ENCODE data around the gene TRIL. TPM values are rescaled to one million over a fixed set of nuclear protein-coding genes. Genes with fewer than 3 reads are reported as not detected.

TRIL gene
- total RNA-seq, 4 donors from 2014 or later, result 1.4 to 6.5 (median 2.1) TPM

DNA sequence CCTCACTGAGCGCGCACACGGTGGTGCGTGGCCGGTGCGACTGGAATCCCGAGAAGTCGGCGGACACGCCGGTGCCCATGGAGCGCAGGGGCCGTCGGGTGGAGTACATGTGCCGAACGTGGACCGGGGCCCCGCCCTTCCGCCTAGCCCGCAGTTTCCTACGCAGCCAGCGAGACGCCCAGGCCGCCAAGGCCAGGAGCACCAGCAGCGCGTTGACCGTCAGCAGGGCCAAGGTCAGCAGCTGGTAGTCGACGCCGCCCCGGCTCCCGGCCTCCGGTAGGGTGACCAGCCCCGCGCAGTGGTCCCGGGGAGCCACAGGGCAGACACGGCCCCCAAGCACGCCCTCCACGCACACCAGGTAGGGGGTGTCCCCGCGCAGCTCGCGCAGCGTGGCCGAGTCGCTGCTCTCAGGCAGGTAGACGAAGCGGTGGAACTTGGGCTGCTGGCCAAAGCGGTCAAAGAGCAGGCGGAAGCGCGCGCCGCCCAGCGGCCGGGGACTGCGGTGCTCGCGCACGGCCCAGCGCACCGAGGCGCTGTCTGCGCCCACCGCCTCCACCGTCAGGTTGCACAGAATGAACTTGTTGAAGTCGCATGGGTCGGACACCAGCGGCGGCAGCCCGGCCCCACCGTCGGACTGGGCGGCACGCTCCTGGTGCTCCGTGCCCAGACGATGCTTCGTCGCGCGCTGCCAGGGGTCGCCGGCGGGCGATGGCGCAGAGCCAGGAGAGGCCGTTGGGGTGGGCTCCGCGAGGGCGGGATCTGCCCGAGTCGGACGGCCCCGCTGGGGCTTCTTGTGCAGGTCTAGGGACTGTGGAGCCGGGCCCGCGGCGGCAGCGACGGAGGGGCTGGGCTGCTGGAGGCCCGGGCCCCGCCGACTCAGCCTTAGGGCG, 2.2 kb downstream of the TRIL start:
- Histone ChIP-seq H3K4me3 (peak overlapping the region; percentile 47 to 73 (median 61)), H3K27me3 (peaks cover 0 to 42% (median 0%) of the 10 kb centered on the region in 4 donors), H3K36me3 (no peaks in the 10 kb centered on the region), H3K9me3 (no peaks in the 10 kb centered on the region), H3K4me1 (peaks cover 24 to 74% (median 40%) of the 10 kb centered on the region in 3 donors), H3K27ac (peak overlapping the region; percentile 84 to 91 (median 88))
- DNase-seq, result no peak
- TF ChIP-seq, protein P1, sequence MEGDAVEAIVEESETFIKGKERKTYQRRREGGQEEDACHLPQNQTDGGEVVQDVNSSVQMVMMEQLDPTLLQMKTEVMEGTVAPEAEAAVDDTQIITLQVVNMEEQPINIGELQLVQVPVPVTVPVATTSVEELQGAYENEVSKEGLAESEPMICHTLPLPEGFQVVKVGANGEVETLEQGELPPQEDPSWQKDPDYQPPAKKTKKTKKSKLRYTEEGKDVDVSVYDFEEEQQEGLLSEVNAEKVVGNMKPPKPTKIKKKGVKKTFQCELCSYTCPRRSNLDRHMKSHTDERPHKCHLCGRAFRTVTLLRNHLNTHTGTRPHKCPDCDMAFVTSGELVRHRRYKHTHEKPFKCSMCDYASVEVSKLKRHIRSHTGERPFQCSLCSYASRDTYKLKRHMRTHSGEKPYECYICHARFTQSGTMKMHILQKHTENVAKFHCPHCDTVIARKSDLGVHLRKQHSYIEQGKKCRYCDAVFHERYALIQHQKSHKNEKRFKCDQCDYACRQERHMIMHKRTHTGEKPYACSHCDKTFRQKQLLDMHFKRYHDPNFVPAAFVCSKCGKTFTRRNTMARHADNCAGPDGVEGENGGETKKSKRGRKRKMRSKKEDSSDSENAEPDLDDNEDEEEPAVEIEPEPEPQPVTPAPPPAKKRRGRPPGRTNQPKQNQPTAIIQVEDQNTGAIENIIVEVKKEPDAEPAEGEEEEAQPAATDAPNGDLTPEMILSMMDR (IDR thresholded peaks at IDR 0.05), result peak; percentile 31 to 89 (median 80)
- TF ChIP-seq POLR2A (IDR thresholded peaks at IDR 0.05), result no peak
- WGBS, 2 donors, result 3 to 26% methylated on average over 6 to 25 of the region's 104 CpGs
- intact Hi-C loops (cut with DNase I), result loop anchor here (10.0 kb wide), 1 partner anchor 149 kb away; no protein-coding TSS in a partner anchor

DNA sequence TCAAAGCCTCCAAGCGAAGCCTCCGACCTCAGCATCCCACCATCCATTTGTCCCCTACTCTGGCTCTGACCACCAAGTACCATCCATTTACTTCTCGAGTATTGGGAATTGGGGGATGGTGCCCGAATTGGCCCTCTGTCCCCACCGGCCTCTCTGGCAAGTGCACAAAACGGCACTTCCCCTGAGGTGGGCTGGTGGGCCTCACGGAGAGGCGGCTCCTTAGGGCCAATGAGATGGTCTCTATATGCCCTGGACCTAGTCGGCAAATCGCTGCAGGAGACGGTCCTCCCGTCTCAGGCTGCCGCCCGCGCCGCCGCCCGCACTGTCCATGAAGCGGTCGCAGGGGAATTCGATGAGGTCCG, 2.8 kb downstream of the TRIL start:
- Histone ChIP-seq H3K36me3 (no peaks in the 10 kb centered on the region), H3K4me3 (peak overlapping the region; percentile 47 to 73 (median 61)), H3K27ac (peak overlapping the region; percentile 67 to 91 (median 87)), H3K9me3 (no peaks in the 10 kb centered on the region), H3K27me3 (peaks cover 0 to 42% (median 0%) of the 10 kb centered on the region in 4 donors), H3K4me1 (peaks cover 24 to 67% (median 40%) of the 10 kb centered on the region in 3 donors)
- intact Hi-C loops (cut with DNase I), result loop anchor here (10.0 kb wide), 1 partner anchor 149 kb away; no protein-coding TSS in a partner anchor
- DNase-seq, result no peak
- TF ChIP-seq, protein P1 (IDR thresholded peaks at IDR 0.05), result no peak
- no peak for TF ChIP-seq POLR2A (IDR thresholded peaks at IDR 0.05)
- 63 to 74% methylated on average over 4 to 5 of the region's 22 CpGs for WGBS, 2 donors

DNA sequence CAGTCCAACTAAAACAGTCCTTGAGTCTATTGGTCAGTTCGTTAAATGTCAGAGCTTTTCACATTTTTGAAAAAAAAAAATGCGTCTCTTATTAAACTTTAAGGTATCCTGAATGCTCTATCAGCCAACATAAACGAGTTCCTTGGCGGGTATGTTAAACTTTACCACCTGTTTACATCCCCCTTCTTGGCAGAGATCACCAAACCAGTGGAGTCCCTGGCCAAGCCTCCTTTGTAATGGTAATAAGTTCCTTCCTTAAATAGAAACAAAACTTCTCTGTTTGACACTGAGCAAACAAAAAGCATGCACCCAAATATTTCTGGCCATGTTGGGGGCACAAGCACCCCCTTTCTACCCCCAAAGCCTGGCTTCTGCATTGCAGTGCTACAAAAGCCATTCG, 3.2 kb downstream of the TRIL start:
- no peak for DNase-seq
- Histone ChIP-seq H3K27me3 (peaks cover 0 to 42% (median 0%) of the 10 kb centered on the region in 4 donors), H3K27ac (peak overlapping the region in 3 of 4 donors; percentile 67 to 91 (median 90)), H3K4me3 (peak overlapping the region in 2 of 4 donors; percentile 65 to 73), H3K9me3 (no peaks in the 10 kb centered on the region), H3K36me3 (no peaks in the 10 kb centered on the region), H3K4me1 (peaks cover 24 to 63% (median 37%) of the 10 kb centered on the region in 3 donors)
- intact Hi-C loops (cut with DNase I), result loop anchor here (10.0 kb wide), 1 partner anchor 150 kb away; no protein-coding TSS in a partner anchor
- WGBS, 2 donors, result 55 to 58% methylated on average over 5 of the region's 5 CpGs
- TF ChIP-seq POLR2A (IDR thresholded peaks at IDR 0.05), result no peak
- TF ChIP-seq, protein P1 (IDR thresholded peaks at IDR 0.05), result no peak

DNA sequence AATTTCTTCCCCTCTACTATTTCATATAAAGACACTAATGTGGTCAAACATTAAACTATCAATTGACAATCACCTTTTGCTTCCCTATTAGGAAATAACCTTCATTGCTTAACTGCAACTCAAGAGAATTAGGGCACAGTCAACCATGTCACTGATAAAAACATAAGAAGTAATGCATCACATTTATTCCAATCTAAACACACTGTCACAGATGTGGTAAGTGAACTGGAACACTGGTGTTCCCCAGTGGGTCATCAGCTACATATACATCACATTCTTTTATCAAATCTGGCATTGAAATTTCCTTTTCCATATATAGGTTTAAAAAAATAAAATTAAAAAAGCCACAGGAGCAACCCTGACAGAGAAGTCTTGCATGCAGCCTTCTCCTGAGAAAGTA, 3.7 kb downstream of the TRIL start:
- Histone ChIP-seq H3K4me1 (peaks cover 24 to 62% (median 33%) of the 10 kb centered on the region in 3 donors), H3K4me3 (no peak overlapping the region), H3K27me3 (peaks cover 0 to 42% (median 0%) of the 10 kb centered on the region in 4 donors), H3K36me3 (no peaks in the 10 kb centered on the region), H3K9me3 (no peaks in the 10 kb centered on the region), H3K27ac (peak overlapping the region in 1 of 4 donors; percentile 90)
- intact Hi-C loops (cut with DNase I), result loop anchor here (10.0 kb wide), 1 partner anchor 150 kb away; no protein-coding TSS in a partner anchor
- no peak for TF ChIP-seq POLR2A (IDR thresholded peaks at IDR 0.05)
- TF ChIP-seq, protein P1 (IDR thresholded peaks at IDR 0.05), result no peak
- DNase-seq, result no peak

DNA sequence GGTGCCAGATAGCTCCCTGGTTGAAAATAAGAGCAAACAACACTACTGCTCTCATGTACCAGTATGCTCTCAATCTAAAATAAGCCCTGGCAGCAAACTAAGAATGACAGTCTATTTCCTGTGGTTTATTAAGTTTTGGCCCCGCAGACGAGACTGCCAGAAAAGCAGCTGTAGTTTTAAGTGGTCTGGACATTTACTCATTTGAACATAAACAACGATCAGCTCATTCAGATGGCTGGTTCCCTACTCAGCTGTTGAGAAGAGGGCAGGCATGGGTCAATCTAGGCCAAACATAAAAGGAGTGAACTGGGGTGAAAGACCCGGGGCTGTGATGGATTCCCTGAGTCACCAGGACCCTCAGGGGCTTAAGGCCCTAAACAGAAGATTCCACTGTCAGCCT, 4.5 kb downstream of the TRIL start:
- WGBS, 2 donors, result 37 to 61% methylated on average over 4 of the region's 4 CpGs
- intact Hi-C loops (cut with DNase I), result loop anchor here (10.0 kb wide), 1 partner anchor 151 kb away; no protein-coding TSS in a partner anchor
- no peaks in the 10 kb centered on the region for H3K9me3 ChIP-seq
- H3K4me3 ChIP-seq, result no peak overlapping the region
- no peaks in the 10 kb centered on the region for H3K36me3 ChIP-seq
- H3K4me1 ChIP-seq, result peaks cover 24 to 53% (median 33%) of the 10 kb centered on the region in 3 donors
- peak overlapping the region in 3 of 4 donors; percentile 5 to 71 (median 40) for H3K27ac ChIP-seq
- H3K27me3 ChIP-seq, result peaks cover 0 to 37% (median 0%) of the 10 kb centered on the region in 4 donors
- TF ChIP-seq, protein P1 (IDR thresholded peaks at IDR 0.05), result no peak
- TF ChIP-seq POLR2A (IDR thresholded peaks at IDR 0.05), result no peak
- DNase-seq, result no peak

Data from esophagus squamous epithelium (tissue), 5 donors.